ENCODE data around the gene ANKRD12. TPM values are rescaled to one million over a fixed set of nuclear protein-coding genes. Genes with fewer than 3 reads are reported as not detected.

Gene ANKRD12
- total and polyA plus RNA-seq, 2 donors (not counting 1 experiment from before 2014, with no cell fraction given) = 8.0 to 183 TPM

GRCh38 chr18:9150121-9150520 is 13.5 kb downstream of the ANKRD12 start:
- peak; percentile 47 for DNase-seq
- Histone ChIP-seq H2AFZ (ENCODE audit: insufficient read depth, low read depth, low read length, poor library complexity, severe bottlenecking) (no peak overlapping the region), H3K9ac (ENCODE audit: low read length) (no peak overlapping the region), H3K79me2 (ENCODE audit: control insufficient read depth, insufficient read depth, low read length) (peaks cover 100% of the 10 kb centered on the region), H3K36me3 (replicated peaks in 1 of 2; ENCODE audit: control extremely low read depth in 1 of 2, control insufficient read depth in 1 of 2, extremely low read depth in 1 of 2, insufficient read depth in 2 of 2, low read length in 1 of 2) (peaks cover 0 to 6% of the 10 kb centered on the region in 2 experiments), H3K9me3 (ENCODE audit: control extremely low read depth in 1 of 3, control insufficient read depth in 2 of 3, insufficient read depth in 1 of 3, low read length in 2 of 3) (no peaks in the 10 kb centered on the region), H3K27me3 (replicated peaks in 1 of 4; ENCODE audit: control extremely low read depth in 1 of 4, control insufficient read depth in 3 of 4, insufficient read depth in 4 of 4, low read length in 3 of 4) (no peaks in the 10 kb centered on the region), H3K4me1 (ENCODE audit: control insufficient read depth in 2 of 2, insufficient read depth in 2 of 2, low read length in 2 of 2) (peaks cover 51 to 57% of the 10 kb centered on the region in 2 donors), H4K20me1 (ENCODE audit: control insufficient read depth, insufficient read depth, low read length, poor library complexity, severe bottlenecking) (peaks cover 55% of the 10 kb centered on the region), H3K4me2 (replicated peaks; ENCODE audit: low read depth, low read length, poor library complexity, severe bottlenecking) (peak overlapping the region; percentile 36), H3K4me3 (ENCODE audit: control extremely low read depth in 1 of 5, extremely low read depth in 1 of 5, insufficient read depth in 1 of 5, low read depth in 2 of 5, low read length in 4 of 5) (no peak overlapping the region), H3K27ac (ENCODE audit: low read length in 2 of 2) (no peak overlapping the region)
- ChIA-PET CTCF (interaction anchor here (0.9 to 4.0 kb wide), 10 partner anchors 10 to 496 kb away, joined by 3 to 24 read pairs (median 4); no protein-coding TSS in a partner anchor), POLR2A (interaction anchor here (1.5 kb wide), 1 partner anchor 13 kb away, joined by 8 read pairs; no protein-coding TSS in a partner anchor)
- H3K9me3 Mint-ChIP-seq (ENCODE audit: insufficient read depth) = no peaks in the 10 kb centered on the region
- TF ChIP-seq CTCF (IDR thresholded peaks at IDR 0.05) = no peak
- TF ChIP-seq EZH2 (IDR thresholded peaks at IDR 0.05; ENCODE audit: borderline replicate concordance, insufficient read depth, low read depth, low read length, poor library complexity, severe bottlenecking) = no peak
- peak; percentile 32 for ATAC-seq (ENCODE audit: low read depth)
- H3K27ac Mint-ChIP-seq = no peak overlapping the region
- H3K4me3 Mint-ChIP-seq = peak overlapping the region; percentile 37
- no peaks in the 10 kb centered on the region for H3K27me3 Mint-ChIP-seq
- no CpG with 5 or more reads among the region's 5 CpGs for WGBS (ENCODE audit: insufficient coverage)
- intact Hi-C loops (cut with micrococcal nuclease) = no loop called here
- H3K4me1 Mint-ChIP-seq = peaks cover 79% of the 10 kb centered on the region

- no peak overlapping the region for H3K27ac ChIP-seq (ENCODE audit: low read length in 2 of 2)
- Mint-ChIP-seq H3K4me1 (peaks cover 74% of the 10 kb centered on the region), H3K27me3 (no peaks in the 10 kb centered on the region), H3K27ac (no peak overlapping the region), H3K9me3 (ENCODE audit: insufficient read depth) (no peaks in the 10 kb centered on the region), H3K4me3 (no peak overlapping the region)
- H3K9me3 ChIP-seq (ENCODE audit: control extremely low read depth in 1 of 3, control insufficient read depth in 2 of 3, insufficient read depth in 1 of 3, low read length in 2 of 3) = no peaks in the 10 kb centered on the region
- H3K4me1 ChIP-seq (ENCODE audit: control insufficient read depth in 2 of 2, insufficient read depth in 2 of 2, low read length in 2 of 2) = peaks cover 24 to 40% of the 10 kb centered on the region in 2 donors
- no peak for ATAC-seq (ENCODE audit: low read depth)
- no peak overlapping the region for H3K4me3 ChIP-seq (ENCODE audit: control extremely low read depth in 1 of 5, extremely low read depth in 1 of 5, insufficient read depth in 1 of 5, low read depth in 2 of 5, low read length in 4 of 5)
- H3K79me2 ChIP-seq (ENCODE audit: control insufficient read depth, insufficient read depth, low read length) = peaks cover 100% of the 10 kb centered on the region
- peaks cover 0 to 3% of the 10 kb centered on the region in 2 experiments for H3K36me3 ChIP-seq (replicated peaks in 1 of 2; ENCODE audit: control extremely low read depth in 1 of 2, control insufficient read depth in 1 of 2, extremely low read depth in 1 of 2, insufficient read depth in 2 of 2, low read length in 1 of 2)
- no peak for DNase-seq
- intact Hi-C loops (cut with micrococcal nuclease) = no loop called here
- H4K20me1 ChIP-seq (ENCODE audit: control insufficient read depth, insufficient read depth, low read length, poor library complexity, severe bottlenecking) = peaks cover 79% of the 10 kb centered on the region
- no peaks in the 10 kb centered on the region for H3K27me3 ChIP-seq (replicated peaks in 1 of 4; ENCODE audit: control extremely low read depth in 1 of 4, control insufficient read depth in 3 of 4, insufficient read depth in 4 of 4, low read length in 3 of 4)
- ChIA-PET POLR2A (no interaction called here), CTCF (interaction anchor here (1.4 kb wide), 1 partner anchor 80 kb away, joined by 5 read pairs; no protein-coding TSS in a partner anchor)
- H3K4me2 ChIP-seq (replicated peaks; ENCODE audit: low read depth, low read length, poor library complexity, severe bottlenecking) = no peak overlapping the region
- H3K9ac ChIP-seq (ENCODE audit: low read length) = no peak overlapping the region
- TF ChIP-seq CTCF (IDR thresholded peaks at IDR 0.05) (no peak), EZH2 (IDR thresholded peaks at IDR 0.05; ENCODE audit: borderline replicate concordance, insufficient read depth, low read depth, low read length, poor library complexity, severe bottlenecking) (no peak)
- WGBS (ENCODE audit: insufficient coverage) = no CpG with 5 or more reads among the region's 1 CpG
- H2AFZ ChIP-seq (ENCODE audit: insufficient read depth, low read depth, low read length, poor library complexity, severe bottlenecking) = no peak overlapping the region
Measured at GRCh38 chr18:9153256-9153655, 16.7 kb downstream of the ANKRD12 start.

Measured in B cell (primary cell).